CD4-positive, alpha-beta T cell treated with Interferon gamma for 1 hour (primary cell): ENCODE data around the gene ANO7.

Experiments
- DNase-seq: peaks from one replicate; pipeline ENCODE4 v3.0.0-alpha.2; 2020

Gene ANO7

DNA sequence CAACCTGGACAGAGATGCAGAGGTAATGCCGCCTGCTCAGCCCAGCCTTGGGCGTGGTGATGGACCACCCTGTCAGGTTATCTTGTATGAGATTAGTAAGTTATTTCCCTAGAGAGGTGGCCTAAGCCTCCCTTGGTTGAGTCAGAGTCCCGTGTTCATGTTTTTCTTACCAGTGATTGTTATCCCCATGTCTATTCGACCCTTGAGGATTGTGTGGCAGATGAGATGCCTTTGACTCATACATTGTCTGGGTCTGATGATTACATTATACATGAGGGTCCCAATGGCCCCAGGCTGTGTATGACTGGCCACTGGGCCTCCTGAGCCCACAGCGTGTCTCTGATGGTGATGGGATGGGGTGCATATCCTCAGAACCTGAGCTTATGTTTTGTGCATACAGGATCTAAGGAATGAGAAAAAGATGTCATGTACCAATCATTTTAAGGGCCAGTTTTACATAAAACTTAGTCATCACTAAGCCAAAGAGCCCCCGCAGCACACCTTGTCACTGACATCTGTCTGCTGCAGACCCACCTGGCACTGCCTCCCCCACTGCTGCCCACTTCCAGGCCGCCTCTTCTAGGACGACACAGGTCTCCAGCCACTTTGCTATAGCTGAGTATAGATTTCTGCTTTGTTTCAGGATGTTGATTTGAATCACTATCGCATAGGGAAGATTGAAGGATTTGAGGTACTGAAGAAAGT lies 30.5 kb upstream of the ANO7 start:
- no peak for DNase-seq

DNA sequence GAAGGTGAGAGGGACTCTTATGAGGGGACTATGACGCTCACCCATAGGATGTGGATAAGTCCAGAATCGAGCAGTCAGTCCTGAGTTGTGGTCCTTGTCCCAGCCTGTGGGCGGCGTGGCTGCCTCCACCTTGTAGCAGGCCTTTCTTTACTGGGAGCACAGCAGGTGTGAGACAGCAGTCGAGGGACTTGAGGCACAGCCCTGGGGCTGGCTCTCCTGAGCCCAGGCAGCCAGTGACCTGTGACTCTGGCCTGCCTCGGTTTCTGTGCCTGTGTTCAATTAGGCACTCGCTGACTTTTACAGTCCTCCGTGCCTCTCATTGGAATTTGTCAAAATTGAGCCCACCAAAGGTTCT lies 30.0 kb upstream of the ANO7 start:
- no peak for DNase-seq

DNA sequence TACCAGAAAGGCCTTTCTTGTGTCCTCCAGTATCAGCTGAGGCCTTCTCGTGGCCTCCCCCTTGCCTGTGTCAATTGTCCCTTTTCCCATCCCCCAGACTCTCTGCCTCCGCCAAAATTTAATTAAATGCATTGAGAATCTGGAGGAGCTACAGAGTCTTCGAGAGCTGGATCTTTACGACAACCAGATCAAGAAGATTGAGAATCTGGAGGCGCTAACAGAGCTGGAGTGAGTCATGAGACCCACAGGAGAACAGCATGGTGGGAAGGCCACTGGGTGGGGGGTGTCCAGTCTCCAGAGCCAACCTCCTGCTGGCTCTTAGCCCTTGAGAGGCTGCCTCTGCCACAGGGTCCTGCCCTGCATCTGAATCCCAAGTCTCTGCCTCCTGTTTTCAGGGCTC lies 29.4 kb upstream of the ANO7 start:
- DNase-seq = no peak

DNA sequence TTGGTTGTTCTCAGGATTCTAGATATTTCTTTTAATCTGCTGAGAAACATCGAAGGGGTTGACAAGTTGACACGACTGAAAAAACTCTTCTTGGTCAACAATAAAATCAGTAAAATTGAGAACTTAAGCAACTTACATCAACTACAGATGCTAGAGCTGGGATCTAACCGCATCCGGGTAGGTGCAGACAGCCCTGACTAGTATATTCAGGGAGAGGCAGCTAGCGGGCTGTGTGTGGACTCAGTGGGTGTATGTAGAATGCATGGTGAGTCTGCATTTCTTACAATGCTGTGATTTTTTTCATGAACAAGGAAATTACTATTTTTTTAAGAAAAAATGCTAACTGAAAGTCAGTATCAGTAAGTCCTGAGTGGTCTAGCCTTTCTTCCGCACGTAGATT lies 28.2 kb upstream of the ANO7 start:
- DNase-seq = no peak

DNA sequence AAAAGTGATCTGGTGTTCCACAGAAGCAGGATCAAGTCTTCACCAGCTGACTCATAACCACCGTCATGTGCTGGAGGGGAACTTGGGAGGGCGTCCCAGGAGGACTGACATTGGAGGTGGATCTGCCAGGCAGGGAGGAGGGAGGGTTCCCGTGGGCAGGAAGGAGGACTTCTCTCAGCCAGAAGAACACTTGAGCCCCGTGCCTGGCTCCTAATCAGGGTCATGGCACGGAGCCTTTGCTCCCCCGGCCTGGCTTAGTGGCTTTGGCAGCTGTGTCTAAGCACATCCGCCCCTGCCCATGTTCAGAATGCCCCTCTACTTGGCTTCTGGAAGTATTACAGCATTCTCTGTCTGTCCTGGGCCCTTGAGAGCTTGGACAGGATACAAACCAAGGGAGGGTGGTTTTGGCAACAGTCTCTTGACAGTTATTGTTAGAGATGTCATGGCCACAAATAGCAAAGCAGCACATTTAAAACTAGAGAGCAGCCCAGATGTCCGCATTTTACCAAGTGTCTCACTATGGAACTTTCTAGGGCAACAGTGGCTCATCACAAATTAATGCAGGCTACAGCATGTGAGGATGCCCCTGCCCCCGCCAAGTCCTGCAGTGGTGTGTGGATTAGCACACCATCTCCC lies 26.7 kb upstream of the ANO7 start:
- DNase-seq = no peak

DNA sequence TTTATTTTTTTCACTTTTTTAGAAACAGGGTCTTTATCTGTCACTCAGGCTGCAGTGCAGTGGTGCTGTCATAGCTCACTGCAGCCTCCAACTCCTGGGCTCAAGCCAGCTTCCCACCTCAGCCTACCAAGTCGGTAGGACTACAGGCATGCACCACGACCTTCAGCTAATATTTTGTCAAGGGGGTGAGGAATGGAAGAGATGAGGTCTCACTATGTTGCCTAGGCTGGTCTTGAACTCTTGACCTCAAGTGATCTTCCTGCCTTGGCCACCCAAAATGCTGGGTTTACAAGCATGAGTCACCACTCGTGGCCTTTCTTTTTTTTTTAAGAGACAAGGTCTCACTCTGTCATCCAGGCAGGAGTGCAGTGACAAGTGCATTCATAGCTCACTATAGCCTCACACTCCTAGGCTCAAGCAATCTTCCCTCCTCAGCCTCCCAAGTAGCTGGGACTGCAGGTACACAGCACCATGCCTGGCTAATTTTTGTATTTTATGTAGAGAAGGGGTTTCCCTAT lies 24.8 kb upstream of the ANO7 start:
- no peak for DNase-seq

DNA sequence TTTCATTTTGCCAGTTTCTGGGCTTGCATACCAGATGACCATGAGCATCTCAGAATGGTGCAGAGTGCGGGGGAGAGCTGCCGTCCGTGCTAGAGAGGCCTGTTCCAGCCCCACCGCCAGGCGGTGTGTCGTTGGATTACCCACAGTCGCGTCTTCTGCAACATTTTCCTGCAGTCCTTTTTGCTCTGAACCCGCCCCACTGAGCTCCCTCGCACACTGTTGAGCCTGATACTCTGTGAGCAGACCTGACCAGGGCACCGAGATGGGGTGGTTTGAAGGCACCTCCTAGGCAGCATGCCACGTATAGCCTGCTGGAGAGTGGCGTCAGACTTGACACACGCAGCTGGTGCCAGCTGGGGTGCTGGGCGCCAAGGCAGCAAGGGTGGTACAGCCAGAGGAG lies 20.1 kb upstream of the ANO7 start:
- no peak for DNase-seq

DNA sequence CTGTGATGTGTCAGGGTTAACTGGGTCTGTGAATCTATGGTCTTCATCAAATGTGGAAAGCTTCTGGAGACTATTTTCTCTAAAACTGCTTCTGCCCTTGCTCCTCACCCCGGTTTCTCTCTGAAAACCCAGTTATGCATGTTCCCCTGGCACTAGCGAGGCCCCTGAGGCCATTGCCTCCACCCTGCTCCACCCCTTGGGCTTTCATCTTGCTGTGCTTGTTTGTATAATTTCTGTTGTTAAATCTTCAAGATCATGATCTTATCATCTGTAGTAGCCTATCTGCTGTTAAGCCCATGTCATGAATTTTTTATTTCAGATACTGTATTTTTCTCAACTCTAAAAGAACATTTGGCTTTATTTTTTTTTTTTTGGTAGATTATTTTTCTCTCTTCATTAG lies 14.9 kb upstream of the ANO7 start:
- DNase-seq = no peak

DNA sequence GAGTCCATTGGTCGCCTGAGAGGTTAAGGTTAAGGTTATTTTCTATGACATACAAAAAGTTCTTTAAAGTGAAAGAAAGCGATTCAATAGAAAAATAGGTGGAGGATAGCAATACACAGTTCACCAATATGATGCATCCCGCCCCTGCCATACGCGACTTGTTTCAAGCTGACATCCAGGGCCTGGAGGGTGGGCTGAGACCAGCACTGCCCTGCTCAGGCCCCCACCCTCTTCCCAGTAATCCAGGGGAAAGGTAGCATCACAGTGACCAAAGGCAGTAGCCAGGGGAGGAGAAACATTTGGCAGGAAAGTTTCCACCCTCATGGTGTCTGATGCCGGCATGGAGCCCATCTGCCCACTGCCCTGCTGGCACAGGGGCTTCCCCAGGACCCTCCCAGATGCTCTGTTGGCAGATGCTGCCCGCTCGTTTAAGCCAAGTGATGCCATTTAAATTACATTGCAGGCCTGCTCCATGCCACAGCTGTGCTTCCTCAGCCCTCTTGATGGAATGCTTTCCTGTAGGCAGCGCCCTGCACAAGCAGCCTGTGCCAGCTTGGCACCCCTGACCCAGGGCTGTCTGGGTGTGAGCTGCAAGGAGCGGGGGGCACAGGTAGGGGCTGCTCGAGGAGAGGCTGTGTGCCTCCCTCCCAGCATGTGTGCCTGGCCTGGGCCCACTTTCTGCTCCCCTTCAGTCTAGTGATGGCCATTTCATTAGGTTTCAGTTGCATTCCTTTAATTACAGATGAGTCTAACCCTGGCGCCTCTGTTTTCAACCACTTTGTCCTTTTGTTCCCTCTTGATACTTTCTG lies 10.7 kb upstream of the ANO7 start:
- DNase-seq = no peak

DNA sequence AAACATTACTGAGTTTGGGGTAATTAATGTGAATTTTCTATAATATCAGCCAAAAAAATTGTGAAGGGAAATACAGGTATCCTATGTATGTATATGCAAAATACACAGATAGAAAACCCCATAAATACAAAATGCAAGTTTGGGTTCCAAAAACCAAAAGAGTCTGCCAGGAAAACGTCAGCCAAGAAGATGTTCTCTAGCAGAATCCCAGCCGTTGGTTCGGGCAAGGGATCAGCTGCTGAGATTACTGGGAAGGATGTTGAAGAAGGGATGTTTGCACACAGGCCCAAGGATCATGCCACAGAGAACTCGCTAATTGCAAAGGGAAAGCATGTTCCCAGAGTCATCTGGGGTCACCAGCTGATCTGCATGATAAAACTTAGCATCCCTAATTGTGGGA lies 9.5 kb upstream of the ANO7 start:
- no peak for DNase-seq

DNA sequence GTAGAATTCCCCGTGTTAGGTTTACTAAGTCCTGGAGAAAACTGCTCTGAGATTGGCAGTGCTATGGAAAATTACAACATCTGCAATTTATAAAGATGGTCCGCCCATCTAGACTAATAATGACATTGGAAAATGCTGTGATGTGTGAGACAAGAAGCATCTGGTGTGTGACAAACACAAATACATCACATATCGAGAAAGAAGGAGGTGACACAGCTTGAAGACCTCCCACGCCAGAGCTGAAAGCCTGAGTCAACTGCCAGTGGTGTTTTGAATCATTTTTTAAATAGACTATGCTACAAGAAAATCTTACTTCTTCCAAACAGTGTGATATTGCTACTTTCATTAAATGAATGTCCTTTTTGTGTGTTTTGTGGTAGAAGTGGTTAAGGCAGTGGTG lies 8.6 kb upstream of the ANO7 start:
- no peak for DNase-seq

DNA sequence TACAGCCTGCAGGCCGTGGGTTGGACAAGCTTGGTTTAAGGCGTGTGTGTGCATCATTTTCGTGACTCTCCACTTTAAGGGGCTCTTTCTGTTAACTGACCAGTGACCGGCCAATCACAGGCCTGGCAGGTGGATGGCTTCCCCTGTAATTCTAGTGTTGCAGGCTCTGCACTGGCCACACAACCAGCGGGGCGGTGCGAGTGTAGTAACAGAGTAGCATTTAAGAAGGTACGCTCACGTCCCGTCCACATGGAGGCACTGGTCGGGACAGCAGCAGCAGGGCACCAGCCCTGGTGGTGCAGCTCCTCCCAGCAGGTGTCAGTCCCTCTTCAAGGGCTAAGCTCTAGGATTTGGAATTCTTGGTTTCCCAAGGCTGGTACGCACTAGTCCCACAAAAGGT lies 8.0 kb upstream of the ANO7 start:
- DNase-seq = no peak

DNA sequence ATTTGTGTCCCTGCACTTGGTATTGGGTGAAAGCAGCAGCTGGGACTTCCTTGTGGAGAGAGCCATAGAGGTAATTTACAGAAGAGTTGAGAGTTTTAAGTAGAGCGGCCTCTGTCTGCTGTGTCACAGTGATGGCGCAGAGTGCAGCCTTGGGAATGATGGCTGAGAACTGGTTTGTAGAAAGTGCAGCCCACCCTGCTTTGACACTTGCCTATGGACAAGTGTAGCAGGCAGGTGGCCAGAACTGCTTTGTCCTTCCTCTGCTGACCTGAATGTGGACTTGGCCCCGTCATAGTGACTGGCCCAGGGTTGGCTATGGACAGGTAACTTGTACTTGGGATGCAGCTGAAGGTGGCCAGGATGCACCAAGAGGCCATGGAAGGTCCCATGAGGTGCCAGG lies 6.4 kb upstream of the ANO7 start:
- DNase-seq = no peak

DNA sequence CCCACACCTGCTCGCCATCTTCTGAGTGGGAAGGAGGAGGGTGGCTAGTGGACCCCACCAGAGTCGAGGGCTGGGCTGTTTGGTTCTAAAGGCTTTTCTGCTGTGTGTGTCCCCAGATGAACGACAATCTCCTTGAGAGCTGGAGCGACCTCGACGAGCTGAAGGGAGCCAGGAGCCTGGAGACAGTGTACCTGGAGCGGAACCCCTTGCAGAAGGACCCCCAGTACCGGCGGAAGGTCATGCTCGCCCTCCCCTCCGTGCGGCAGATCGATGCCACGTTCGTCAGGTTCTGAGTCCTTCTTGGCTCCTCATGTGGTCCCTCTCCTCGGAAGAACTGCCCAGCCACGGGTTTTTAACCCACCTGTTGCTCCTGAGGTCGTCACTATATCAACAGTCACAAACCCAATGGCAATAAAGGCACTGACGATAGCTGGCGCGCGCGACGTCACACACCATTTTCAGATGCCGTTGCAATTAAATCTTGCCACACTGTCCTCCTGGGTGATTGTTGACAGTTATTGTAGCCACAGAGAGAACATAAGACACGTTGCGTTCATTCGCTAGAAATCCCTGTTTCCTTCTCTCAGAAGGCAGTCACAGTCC lies 5.8 kb upstream of the ANO7 start:
- DNase-seq = no peak

DNA sequence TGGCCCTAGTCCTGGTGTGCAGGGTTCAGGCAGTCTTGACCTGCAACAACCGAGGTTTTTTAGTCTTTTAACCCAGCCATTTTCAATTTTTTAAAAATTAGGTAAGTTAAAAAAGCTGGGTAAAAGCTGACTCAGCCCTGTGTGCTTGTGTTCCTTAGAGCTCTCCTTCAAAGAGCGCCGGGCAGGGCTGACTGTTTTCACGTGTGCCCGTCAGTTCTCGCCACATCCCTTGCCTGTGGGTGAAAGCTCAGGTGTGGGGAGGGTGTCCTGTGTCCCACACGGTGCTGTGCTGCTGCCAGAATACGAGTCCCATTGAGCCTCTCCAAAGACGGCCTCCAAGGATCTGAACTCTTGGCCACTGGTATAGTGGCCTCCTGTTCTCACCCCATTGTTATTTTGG lies 5.3 kb upstream of the ANO7 start:
- no peak for DNase-seq

DNA sequence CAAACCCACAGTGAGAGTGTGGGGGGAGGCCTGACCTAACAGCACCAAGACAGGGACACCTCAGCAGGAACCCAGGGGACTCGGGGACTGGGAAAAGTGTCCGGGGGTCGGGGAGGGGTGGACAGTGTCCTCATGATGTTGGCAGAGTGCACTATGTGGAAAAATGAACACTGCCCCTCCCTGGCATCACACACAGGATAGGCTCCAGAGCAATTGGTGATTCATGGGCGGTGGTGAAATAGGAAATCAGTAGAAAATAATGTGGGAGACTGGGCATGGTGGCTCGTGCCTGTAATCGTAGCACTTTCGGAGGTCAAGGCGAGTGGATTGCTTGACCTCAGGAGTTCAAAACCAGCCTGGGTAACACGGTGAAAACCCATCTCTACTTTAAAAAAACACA lies 3.6 kb upstream of the ANO7 start:
- DNase-seq = no peak

DNA sequence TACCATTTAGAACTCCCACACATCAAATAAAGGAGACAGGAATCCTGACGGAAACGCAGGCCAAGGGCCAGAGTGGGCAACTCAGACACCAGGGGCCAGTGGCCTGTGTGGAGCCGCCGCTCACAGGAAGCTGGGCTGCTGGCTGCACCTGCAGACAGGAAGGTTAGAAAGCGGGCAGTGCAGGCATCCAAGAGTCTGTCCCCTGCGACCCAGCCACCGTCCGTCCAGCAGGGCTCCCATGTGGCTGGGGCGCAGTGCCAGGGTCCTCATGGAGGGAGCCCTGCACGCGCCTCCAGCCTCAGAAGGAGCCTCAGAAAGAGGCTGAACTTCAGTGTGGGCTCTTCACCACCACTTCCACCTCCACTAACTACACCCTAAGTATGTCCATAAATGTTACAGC lies 2.5 kb upstream of the ANO7 start:
- no peak for DNase-seq

DNA sequence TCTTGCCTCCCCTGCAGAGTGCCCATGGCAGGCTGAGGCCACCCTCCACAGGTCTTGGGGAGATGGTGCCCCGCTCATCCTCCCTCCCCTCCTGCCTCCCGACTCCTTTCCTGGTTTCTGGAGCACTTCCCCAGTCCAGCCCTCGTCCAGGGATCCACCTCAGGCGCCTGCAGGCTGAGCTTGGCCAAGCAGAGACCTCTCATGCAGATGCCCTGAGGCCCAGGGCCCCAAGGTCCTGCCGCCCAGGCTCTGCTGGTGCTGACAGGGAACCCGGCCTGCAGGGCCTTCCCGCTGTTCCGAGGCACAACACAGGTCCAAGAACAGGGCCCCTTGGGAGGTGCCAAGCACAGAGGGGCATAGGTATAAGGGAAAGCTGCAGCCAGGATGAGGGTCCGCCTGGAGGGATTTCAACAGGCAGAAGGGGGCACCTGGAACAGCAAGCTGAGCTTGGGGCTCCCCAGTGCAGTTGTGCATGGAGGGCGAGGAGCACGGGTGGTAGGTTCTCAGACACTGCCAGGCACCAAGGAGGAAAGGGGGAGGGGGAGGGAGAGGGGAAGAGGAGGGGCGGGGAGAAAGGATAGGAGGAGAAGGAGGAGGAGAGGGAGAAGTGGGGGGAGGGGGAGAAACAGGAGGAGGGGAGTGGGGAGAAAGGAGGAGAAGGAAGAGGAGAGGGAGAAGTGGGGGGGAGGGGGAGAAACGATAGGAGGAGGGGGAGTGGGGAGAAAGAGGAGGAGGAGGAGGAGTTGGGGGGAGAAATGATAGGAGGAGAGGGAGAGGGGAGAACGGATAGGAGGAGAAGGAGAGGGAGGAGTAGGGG lies 1.2 kb upstream of the ANO7 start:
- DNase-seq = no peak

DNA sequence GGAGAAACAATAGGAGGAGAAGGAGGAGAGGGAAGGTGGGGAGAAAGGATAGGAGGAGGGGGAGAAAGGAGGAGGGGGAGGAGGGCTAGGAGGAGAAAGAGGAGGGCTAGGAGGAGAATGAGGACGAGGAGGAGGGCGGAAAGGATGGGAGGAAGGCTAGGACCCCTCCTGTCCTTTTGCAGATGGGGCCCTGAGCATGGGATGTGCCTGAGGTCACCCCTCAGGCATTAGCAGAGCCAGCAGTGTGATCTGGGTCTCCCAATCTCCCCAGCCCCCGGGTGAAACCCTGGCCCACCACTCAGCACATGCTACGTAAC lies 601 bp upstream of the ANO7 start:
- DNase-seq = no peak

DNA sequence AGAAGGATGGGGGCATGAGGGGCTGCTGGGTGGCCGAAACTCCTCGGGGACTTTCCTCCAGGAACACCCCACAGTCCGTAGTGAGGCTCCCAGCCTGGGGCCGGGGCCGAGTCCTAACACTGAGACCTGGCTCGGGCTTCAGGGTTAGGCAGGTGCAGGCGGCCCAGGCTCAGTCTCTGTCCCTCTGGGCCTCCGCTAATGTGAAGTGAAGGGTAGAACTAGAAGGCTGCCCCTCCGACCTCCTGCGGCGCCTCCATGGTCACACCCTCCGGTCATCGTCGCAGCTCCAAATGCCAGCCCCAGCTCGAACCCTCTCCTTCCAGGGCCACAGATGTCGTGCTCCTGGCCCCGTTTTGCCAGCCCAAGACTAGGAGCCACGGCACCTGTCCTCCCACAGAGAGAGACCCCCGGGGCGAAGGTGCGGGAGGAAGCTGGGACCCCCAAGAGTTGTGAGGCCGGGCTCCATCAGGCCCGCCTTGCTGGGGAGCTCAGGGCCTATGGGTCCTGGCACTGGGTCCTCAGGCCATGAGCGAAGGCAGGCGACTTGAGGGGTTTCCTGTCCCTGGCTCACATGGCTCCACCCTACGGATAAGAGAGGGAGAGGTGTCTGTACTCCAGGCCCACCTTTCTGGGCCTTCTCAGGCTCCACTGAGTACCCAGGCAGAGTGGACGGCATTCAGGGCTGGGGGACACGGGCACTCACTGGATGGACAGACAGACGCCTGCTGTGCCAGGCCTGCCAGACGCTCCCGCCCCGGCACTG lies 797 bp downstream of the ANO7 start:
- no peak for DNase-seq

DNA sequence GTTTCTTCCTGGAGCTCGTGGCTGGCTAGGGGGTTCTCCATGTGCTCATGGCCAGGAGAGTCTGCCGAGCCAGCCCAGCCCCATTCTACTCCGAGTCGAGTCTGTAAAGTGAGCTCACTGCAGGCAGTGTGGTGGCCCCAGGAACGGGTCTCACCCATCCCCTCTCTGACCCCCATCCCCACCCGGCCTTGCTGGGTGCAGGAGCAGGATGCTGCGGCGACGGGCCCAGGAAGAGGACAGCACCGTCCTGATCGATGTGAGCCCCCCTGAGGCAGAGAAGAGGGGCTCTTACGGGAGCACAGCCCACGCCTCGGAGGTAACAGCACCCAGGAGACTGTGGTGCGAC lies 1.4 kb downstream of the ANO7 start:
- no peak for DNase-seq

DNA sequence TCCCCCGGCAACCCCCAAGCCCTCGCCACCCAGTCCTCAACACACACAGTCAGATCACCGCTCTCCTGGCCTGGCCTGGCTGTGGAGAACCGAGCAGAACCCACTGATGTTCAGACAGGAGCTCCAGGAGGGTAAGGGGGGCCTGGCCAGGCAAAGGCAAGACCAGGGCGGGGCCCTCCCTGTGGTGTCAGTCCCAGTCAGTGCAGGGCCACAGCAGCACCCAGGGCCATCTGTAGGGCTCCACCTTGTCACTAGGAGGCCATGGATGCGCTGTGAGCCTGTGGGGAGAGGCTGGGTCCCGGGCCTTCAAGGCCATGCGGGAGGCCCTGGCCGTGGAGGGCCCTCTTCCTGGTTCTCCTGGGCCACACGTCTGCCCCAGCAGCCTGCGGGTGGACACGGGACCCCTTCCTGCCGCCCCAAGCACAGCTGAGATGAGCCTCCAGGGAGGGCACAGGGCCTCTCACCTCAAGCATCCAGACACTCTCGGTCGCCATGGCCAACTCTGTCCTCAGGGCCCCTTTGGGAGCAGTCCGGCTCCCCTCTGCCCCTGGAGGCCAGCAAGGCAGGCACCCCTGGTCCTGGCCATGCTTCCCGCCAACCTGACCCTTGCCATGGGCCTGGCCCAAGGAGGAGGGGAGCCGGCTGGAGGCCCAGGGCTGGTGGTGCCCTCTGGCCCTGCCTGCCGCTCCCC lies 2.0 kb downstream of the ANO7 start:
- no peak for DNase-seq
